Limb (tissue), 2 donors: ENCODE measurements around the gene CHAT.
"Not testable (repeated sequence)": the region's sequence is repeated elsewhere in the genome, so short reads cannot be mapped to it uniquely, and the experiment has no call there.

Experiments
- DNase-seq, 2 donors: peaks; one replicate each; pipeline ENCODE4 v3.0.0-alpha.2; 2016; ENCODE audit errors: extremely low spot score in 2 of 2

Gene CHAT

GRCh38 chr10:49679480-49679893 lies 65.7 kb downstream of the CHAT start, which contains the start of gene C10orf53:
TSS of gene C10orf53 (plus strand) at chr10:49679651. CDS start at chr10:49679698, 47 bp downstream.
- DNase-seq, result peak; percentile 41 to 67

DNA sequence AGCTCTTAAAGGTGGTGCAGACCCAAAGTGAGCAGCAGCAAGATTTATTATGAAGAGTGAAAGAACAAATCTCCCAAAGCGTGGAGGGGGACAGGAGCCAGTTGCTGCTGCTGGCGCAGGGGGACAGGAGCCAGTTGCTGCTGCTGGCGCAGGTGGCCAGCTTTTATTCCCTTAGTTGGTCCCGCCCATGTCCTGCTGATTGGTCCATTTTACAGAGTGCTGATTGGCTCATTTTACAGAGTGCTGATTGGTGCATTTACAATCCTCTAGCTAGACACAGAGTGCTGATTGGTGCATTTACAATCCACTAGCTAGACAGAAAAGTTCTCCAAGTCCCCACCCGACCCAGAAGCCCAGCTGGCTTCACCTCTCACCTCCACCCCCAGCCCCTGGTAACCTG lies 68.6 kb downstream of the CHAT start:
- not testable (repeated sequence) for DNase-seq

DNA sequence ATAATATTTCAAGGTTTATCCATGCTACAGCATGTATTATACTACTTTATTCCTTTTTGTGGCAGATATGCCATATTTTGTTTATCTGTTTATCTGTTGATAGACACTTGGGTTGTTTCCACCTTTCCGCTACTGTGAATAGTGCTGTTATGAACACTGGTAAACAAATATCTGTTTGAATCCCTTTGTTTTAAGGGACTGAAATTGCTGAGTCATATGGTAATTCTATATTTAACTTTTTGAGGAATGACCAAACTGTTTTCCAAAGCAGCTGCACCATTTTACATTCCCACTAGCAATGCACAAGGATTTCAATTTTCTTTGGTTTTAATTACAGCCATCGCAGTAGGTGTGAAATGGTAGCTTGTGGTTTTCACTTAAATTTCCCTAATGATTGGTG lies 69.0 kb downstream of the CHAT start:
- no peak for DNase-seq

DNA sequence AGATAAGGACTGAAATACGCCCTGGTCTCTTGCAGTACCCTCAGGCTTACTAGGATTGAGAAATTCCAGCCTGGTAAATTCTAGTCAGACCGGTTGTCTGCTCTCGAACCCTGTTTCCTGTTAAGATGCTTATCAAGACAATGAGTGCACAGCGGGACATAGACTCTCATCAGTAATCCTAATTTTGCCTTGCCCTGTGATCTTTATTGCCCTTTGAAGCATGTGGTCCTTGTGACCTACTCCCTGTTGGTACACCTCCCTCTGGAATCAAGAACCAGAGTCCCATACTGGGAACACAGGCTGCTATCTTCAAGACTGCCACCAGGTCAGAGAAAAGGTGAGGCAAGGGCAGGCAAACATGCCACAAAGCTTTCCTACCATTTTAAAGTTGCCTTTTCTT lies 72.8 kb downstream of the CHAT start:
- DNase-seq, result no peak

DNA sequence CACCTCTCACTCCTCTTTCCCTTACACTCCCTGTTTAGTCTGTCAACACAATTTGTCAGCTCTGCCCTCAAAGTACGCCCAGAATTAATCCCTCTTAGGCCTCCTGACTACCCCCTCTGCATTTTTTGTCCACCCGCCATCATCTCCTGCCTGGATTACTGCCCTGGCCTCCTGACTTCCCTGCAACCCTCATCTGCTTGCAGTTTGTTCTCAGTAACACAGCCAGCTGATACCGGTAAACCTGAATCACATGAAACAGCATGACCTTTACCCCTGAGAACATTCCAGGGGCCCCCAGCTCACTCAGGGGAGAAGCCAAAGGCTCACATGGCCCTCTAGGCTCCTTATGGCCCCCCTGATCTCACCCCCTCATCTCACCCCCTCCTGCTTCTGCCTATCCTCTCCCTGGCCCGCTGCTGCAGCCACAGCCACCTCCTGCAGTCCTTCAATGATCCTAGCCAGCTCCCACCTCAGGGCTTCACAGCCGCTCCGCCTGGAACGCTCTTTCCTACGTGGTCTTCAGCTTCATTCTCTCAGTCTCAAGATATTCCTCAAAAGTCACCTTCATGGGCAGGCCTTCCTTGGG lies 74.5 kb downstream of the CHAT start:
- no peak for DNase-seq

GRCh38 chr10:49688920-49689319 lies 75.1 kb downstream of the CHAT start:
- no peak for DNase-seq

DNA sequence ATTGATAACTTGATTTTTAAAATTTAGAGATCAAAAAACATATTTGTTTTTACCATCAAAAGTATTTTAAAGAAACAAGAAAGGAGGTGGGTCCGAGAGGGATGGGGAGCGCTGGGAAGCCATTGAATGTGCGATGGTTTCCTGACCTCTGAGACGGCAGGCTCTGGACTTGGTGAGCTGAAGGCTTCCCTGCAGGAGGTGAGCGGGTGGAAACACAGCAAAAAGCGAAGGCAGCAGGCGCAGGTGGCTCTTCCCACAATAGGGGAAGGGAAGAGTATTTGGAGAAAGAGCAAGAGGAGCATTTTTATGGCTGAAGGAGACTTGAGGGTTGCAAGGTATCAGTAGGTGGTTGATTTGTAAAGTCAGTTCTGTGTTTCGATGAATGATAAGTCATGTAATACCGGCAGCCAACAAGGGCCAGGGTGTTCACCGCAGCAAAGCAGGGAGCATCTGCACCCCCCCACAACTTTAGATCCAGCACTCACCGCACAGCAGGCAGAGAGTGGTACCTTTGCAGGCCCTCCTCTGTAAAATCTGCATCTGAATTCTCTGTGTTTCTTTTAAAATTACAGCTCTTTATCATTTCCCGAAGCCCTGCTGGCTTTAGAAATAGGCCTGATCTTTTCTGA lies 76.2 kb downstream of the CHAT start:
- DNase-seq, result no peak

DNA sequence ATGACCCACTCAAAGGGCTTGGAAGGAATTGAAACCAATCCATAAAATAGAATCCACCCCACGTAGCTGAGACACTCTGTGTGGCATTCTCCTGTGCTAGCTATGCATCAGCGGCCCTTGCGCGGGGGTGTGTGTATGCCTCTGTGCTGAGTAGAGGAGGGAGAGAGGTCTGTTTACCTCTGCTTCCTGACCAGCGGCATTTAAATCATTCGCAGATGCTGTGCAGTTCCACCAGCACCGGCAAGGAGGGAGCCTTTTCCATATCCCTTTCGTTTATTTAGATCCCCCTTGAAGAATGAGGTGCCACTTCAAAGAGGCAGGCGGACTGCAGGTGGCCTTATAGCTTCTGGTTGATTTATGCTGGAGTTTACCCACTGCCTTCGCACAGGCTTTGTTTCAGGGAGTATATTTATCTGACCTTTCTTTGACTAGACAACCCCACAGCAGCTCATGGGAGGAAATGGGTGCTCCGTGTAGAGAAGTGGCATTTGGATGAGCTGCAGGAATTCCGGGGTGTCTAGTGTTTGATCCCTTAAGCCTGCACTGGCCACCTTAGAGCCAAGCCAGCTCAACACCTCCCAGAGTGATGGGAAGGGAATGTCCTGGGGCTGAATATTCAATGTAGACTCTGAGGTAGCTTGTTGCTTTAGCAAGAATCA lies 77.0 kb downstream of the CHAT start:
- DNase-seq, result no peak

GRCh38 chr10:49691588-49691987 lies 77.8 kb downstream of the CHAT start:
- DNase-seq, result no peak

GRCh38 chr10:49694466-49694865 lies 80.6 kb downstream of the CHAT start:
- no peak for DNase-seq

DNA sequence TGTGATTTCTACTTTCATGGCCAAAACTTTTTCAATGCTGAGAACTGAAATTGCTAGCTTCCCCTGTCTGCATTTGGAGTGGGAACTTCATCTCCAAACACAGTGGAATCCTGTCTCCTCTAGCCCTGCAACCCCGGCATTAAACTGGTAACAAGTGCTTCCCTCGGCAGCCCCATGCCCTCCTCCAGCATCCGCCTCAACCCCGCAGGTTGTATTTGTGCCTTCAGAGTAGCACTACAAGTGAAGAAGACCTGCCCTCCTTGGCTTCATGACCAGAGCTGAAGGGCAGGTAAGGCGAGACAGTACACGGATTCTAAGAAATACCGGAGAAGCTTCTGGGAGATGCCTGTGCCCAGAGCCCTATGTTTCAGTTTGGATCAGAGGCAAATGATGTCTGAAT lies 82.5 kb downstream of the CHAT start:
- no peak for DNase-seq

- DNase-seq, result no peak
Observed at GRCh38 chr10:49698679-49699078, 84.8 kb downstream of the CHAT start.

- no peak for DNase-seq
Observed at GRCh38 chr10:49700211-49700610, 86.4 kb downstream of the CHAT start.

DNA sequence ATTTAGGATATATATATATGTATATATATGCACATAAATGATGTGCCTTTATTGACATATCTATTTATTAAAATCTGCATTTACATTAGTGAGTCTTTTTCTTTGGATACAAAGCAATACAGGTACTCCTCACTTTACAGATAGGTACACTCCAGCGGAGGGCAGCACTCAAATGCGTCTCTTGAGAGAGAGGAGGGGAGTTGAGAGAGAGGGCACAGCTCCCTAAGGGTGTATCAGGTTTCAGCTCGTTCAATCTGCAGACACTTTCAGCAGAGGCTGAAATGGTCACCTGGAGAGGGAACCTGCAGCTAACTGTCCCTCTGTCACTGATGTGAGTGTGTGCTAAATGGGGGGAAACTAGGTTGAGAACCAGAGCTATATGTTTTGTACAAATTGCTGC lies 87.2 kb downstream of the CHAT start:
- DNase-seq, result no peak

- DNase-seq, result no peak
Observed at GRCh38 chr10:49707585-49707984, 93.7 kb downstream of the CHAT start.

GRCh38 chr10:49709934-49710333 lies 96.1 kb downstream of the CHAT start:
- no peak for DNase-seq

DNA sequence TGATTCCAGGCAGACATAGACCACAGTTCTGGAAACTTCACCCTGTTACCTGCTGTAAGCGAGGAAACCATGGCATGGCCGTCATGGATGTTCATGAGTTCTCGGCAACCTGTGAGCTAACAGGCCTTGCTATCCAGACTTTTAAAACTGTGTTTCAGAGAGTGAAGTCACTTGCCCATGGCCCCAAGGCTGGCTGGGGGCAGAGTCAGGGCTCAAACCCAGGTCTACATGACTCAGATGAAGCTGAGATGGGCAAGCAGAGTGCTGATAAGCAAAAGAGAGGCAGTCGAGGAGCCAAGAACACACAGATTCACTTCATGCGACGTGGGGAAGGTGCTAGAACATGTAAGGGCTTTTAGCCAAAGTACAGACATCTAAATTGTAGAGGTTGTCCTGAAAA lies 97.1 kb downstream of the CHAT start:
- DNase-seq, result no peak

DNA sequence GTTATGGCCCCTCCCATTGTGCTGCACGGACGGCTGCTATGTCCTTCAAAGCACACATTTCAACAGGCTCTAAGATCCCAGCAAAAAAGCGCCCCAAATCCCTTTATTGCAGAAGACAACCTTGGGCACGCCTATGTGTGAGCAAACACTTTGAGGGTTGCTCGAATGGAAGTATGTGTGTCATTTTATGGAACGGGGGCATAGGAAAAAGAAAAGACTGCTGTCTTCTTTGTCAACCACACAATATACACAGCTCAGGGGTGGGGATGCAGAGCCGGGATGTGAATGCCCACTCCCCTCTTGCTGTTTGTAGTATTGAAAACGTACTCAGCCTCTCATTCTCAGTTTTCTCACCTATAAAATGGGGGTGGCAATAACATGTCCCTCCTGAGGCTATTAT lies 97.6 kb downstream of the CHAT start:
- DNase-seq, result no peak

DNA sequence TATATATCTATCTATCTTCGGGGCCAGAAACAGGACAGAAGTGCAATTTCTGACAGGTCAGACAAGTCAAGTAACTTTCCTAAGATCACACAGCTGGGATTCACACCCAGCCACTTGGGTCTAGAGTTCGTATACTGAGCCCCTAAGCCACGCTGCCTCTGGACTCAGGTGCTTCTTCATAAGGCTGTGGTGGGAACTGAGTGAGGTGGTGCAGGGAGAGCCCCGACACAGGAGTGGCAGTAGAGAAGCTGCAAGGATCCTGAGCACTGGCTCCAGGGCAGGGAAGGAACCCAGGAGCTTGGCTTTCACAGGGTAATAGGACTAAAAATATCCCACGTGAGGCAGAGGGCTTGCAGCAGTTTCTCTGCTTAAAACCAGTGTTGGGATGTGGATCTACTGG lies 99.4 kb downstream of the CHAT start:
- no peak for DNase-seq
